Adrenal gland (tissue), 5 donors: Measurements from ENCODE around the gene ASB15.

Source experiments
- CTCF ChIP-seq, 6 experiments: fragments of 450-650 bp in 4 of 6; fragments of 200-600 bp in 2 of 6; sonication (generic) in 1 of 6; IDR thresholded peaks; 1 replicate in 5 of 6; 2 replicates in 1 of 6; pipeline versions ENCODE4 v1.5.1 to v1.8.0; 2016 to 2021; ENCODE audit warnings: antibody characterized with exemption in 6 of 6, mild to moderate bottlenecking in 2 of 6, moderate library complexity in 1 of 6
- POLR2A ChIP-seq, 2 donors: fragments of 450-650 bp; IDR thresholded peaks; one replicate each; pipeline ENCODE4 v1.6.1; 2017; ENCODE audit warnings: antibody characterized with exemption in 2 of 2, mild to moderate bottlenecking in 2 of 2, moderate library complexity in 1 of 2
- donor health status: DM: no; HTN: no; CAD: no.

GRCh38 chr7:123656544-123657303, 55.1 kb downstream of the ASB15 start:
- TF ChIP-seq POLR2A (IDR thresholded peaks at IDR 0.05): no peak
- TF ChIP-seq CTCF (IDR thresholded peaks at IDR 0.05): no peak
